ENCODE data around the gene MOV10L1.

GRCh38 chr22:50169181-50169759, 79.5 kb downstream of the MOV10L1 start:
- TF ChIP-seq HDAC1 (IDR thresholded peaks at IDR 0.05) (no peak), RNF2 (IDR thresholded peaks at IDR 0.05) (no peak), RBM34 (IDR thresholded peaks at IDR 0.05; ENCODE audit: borderline replicate concordance, insufficient read depth, low read length) (no peak)

Measured in K562 (cell line).